Measurements from ENCODE around the gene SORBS2. TPM values are rescaled to one million over a fixed set of nuclear protein-coding genes. Genes with fewer than 3 reads are reported as not detected.

SORBS2 gene
- polyA plus RNA-seq, 1 donor from 2014 or later = 46.0 TPM

DNA sequence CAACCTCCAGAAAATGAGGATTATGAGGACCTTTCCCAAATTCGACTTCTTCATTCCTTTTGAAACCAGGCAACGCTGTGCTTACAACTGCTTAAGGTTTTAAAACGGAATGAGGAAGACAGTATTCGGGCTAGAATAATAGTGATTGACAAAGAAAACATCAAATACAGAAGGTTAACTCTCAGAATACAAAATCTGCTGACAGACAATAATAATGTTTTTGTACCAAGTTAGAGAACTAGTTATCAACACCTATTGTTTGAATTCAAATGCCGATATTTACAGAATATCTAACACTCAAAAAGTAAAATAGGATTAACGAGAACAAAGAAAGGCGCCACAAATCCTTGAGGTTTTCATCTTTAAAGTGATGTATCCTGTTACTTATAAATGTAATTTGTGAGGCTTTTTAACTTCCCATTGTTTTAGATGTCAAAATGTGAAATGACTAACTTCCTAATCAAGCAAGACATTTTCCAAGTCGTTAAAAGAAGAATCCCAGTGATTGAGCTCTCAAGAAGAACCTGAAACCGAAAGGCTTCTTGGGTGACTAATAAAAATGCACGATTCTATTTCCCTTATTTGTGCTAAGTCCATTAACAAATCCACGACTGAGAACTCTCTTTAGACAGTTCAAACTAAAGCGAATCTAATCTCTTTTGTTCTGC, 118.3 kb downstream of the SORBS2 start:
- H3K27me3 ChIP-seq (ENCODE audit: insufficient read depth, low read depth, low read length) = no peaks in the 10 kb centered on the region
- no peaks in the 10 kb centered on the region for H3K9me3 ChIP-seq (ENCODE audit: low read length)
- H3K27ac ChIP-seq (ENCODE audit: low read length) = no peak overlapping the region
- peaks cover 6% of the 10 kb centered on the region for H3K79me2 ChIP-seq (replicated peaks; ENCODE audit: insufficient read depth, low read length)
- no peaks in the 10 kb centered on the region for H3K9me2 ChIP-seq (ENCODE audit: insufficient read depth, low read length)
- no peak overlapping the region for H3K4me2 ChIP-seq (ENCODE audit: low read length)
- H4K20me1 ChIP-seq (ENCODE audit: insufficient read depth) = no peaks in the 10 kb centered on the region
- H3K9ac ChIP-seq (ENCODE audit: low read length) = no peak overlapping the region
- H3F3A ChIP-seq (ENCODE audit: insufficient read depth, low read length, poor library complexity, severe bottlenecking) = no peaks in the 10 kb centered on the region
- no peak overlapping the region for H2AFZ ChIP-seq (ENCODE audit: low read depth, low read length)
- H3K36me3 ChIP-seq (ENCODE audit: insufficient read depth, low read length) = no peaks in the 10 kb centered on the region
- no peak overlapping the region for H3K4me3 ChIP-seq (ENCODE audit: low read length)
- TF ChIP-seq TAF1 (IDR thresholded peaks at IDR 0.05; ENCODE audit: low read depth) (no peak), SMC3 (conservative IDR thresholded peaks at IDR 0.05; ENCODE audit: poor library complexity) (no peak), EZH2 (IDR thresholded peaks at IDR 0.05; ENCODE audit: borderline replicate concordance, insufficient read depth, low read length, poor library complexity, severe bottlenecking) (no peak), RAD21 (conservative IDR thresholded peaks at IDR 0.05) (no peak), POLR2AphosphoS5 (IDR thresholded peaks at IDR 0.05) (no peak)
- TF ChIP-seq, protein P1, sequence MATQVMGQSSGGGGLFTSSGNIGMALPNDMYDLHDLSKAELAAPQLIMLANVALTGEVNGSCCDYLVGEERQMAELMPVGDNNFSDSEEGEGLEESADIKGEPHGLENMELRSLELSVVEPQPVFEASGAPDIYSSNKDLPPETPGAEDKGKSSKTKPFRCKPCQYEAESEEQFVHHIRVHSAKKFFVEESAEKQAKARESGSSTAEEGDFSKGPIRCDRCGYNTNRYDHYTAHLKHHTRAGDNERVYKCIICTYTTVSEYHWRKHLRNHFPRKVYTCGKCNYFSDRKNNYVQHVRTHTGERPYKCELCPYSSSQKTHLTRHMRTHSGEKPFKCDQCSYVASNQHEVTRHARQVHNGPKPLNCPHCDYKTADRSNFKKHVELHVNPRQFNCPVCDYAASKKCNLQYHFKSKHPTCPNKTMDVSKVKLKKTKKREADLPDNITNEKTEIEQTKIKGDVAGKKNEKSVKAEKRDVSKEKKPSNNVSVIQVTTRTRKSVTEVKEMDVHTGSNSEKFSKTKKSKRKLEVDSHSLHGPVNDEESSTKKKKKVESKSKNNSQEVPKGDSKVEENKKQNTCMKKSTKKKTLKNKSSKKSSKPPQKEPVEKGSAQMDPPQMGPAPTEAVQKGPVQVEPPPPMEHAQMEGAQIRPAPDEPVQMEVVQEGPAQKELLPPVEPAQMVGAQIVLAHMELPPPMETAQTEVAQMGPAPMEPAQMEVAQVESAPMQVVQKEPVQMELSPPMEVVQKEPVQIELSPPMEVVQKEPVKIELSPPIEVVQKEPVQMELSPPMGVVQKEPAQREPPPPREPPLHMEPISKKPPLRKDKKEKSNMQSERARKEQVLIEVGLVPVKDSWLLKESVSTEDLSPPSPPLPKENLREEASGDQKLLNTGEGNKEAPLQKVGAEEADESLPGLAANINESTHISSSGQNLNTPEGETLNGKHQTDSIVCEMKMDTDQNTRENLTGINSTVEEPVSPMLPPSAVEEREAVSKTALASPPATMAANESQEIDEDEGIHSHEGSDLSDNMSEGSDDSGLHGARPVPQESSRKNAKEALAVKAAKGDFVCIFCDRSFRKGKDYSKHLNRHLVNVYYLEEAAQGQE (IDR thresholded peaks at IDR 0.05; ENCODE audit: borderline replicate concordance) = no peak
- TF ChIP-seq, protein P2, sequence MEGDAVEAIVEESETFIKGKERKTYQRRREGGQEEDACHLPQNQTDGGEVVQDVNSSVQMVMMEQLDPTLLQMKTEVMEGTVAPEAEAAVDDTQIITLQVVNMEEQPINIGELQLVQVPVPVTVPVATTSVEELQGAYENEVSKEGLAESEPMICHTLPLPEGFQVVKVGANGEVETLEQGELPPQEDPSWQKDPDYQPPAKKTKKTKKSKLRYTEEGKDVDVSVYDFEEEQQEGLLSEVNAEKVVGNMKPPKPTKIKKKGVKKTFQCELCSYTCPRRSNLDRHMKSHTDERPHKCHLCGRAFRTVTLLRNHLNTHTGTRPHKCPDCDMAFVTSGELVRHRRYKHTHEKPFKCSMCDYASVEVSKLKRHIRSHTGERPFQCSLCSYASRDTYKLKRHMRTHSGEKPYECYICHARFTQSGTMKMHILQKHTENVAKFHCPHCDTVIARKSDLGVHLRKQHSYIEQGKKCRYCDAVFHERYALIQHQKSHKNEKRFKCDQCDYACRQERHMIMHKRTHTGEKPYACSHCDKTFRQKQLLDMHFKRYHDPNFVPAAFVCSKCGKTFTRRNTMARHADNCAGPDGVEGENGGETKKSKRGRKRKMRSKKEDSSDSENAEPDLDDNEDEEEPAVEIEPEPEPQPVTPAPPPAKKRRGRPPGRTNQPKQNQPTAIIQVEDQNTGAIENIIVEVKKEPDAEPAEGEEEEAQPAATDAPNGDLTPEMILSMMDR (IDR thresholded peaks at IDR 0.05; ENCODE audit: poor library complexity, severe bottlenecking) = no peak

DNA sequence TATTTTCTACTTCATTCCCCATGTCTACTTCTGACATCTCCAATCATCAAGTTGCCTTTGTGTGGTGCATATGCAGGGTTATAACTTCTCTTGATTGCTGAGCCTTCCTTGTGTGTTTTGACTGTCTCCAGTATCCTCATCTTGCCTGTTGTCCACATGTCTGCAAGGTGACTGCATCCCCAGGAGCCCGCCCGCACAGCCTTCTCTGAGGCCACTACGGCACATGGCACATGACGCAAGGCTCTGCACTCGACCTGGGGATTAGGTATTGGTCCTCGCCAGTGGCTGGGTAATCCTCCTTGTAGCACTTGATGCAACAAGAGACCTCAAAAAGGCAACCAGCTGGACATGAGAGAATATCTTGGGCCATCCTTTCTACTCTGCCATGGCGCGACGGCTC, 122.6 kb downstream of the SORBS2 start:
- Histone ChIP-seq H2AFZ (ENCODE audit: low read depth, low read length) (no peak overlapping the region), H3K79me2 (replicated peaks; ENCODE audit: insufficient read depth, low read length) (no peaks in the 10 kb centered on the region), H3K9ac (ENCODE audit: low read length) (no peak overlapping the region), H4K20me1 (ENCODE audit: insufficient read depth) (no peaks in the 10 kb centered on the region), H3F3A (ENCODE audit: insufficient read depth, low read length, poor library complexity, severe bottlenecking) (no peaks in the 10 kb centered on the region), H3K4me2 (ENCODE audit: low read length) (no peak overlapping the region), H3K27ac (ENCODE audit: low read length) (no peak overlapping the region), H3K36me3 (ENCODE audit: insufficient read depth, low read length) (no peaks in the 10 kb centered on the region), H3K9me3 (ENCODE audit: low read length) (no peaks in the 10 kb centered on the region), H3K27me3 (ENCODE audit: insufficient read depth, low read depth, low read length) (no peaks in the 10 kb centered on the region), H3K9me2 (ENCODE audit: insufficient read depth, low read length) (no peaks in the 10 kb centered on the region), H3K4me3 (ENCODE audit: low read length) (no peak overlapping the region)
- TF ChIP-seq SMC3 (conservative IDR thresholded peaks at IDR 0.05; ENCODE audit: poor library complexity) (no peak), MXI1 (conservative IDR thresholded peaks at IDR 0.05; ENCODE audit: poor library complexity, severe bottlenecking) (no peak), TAF1 (IDR thresholded peaks at IDR 0.05; ENCODE audit: low read depth) (no peak), EZH2 (IDR thresholded peaks at IDR 0.05; ENCODE audit: borderline replicate concordance, insufficient read depth, low read length, poor library complexity, severe bottlenecking) (no peak), RAD21 (conservative IDR thresholded peaks at IDR 0.05) (no peak), EP300 (conservative IDR thresholded peaks at IDR 0.05; ENCODE audit: poor library complexity, severe bottlenecking) (no peak), POLR2AphosphoS5 (IDR thresholded peaks at IDR 0.05) (no peak)
- TF ChIP-seq, protein P2 (IDR thresholded peaks at IDR 0.05; ENCODE audit: poor library complexity, severe bottlenecking) = no peak
- TF ChIP-seq, protein P1 (IDR thresholded peaks at IDR 0.05; ENCODE audit: borderline replicate concordance) = no peak
